MV-4-11 (cell line): ENCODE results near the gene OR2L3.
"Not testable (repeated sequence)": the region's sequence is repeated elsewhere in the genome, so short reads cannot be mapped to it uniquely, and the experiment has no call there.

Experiments used
- DNase-seq: peaks from one replicate; lab custom pipeline; 2025; lab: John Stamatoyannopoulos, UW

The OR2L3 gene, protein sequence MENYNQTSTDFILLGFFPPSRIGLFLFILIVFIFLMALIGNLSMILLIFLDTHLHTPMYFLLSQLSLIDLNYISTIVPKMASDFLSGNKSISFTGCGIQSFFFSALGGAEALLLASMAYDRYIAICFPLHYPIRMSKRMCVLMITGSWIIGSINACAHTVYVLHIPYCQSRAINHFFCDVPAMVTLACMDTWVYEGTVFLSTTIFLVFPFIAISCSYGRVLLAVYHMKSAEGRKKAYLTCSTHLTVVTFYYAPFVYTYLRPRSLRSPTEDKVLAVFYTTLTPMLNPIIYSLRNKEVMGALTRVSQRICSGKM

DNA sequence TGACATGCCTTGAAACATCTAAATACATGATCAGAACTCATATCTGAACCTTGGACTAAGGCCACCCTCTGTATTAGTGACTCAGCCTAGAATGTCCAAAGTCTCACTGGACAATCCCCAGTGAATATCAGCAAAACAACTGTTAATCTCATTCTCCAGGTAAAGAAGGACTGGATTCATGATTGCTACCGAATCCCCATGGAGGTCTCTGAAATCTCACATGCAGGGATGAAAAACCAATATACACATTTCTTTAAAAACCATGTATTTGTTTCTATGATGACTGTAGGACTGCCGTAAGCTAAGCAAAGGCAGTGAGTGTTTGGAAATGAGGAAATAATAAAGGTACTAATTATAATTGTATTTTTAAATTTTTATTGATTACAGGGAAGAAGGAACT is at the start of gene OR2L3:
TSS of gene OR2L3 (plus strand) at position 301 of the 400 bp plus-strand sequence. CDS start 13,846 bp downstream, outside the sequence.
- no peak for DNase-seq

DNA sequence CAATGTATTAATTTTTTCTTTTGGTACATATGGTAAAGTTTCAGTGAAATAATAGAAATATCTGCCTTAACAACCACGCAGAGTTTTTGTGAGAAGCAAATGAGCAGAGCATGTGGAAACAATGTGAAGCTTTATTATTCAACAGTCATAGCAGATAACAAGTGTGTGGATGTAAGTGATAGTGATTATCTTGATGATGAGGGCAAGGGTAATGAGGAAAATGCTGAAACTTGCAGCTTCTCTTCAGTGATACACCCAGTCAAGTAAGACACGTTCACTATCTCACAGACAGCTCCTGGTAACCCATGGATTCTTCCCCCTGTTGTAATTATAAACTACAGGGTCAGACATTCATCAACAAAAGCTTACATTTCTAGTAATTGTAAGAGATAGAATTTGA is 47.8 kb upstream of the OR2L3 start:
- no peak for DNase-seq

DNA sequence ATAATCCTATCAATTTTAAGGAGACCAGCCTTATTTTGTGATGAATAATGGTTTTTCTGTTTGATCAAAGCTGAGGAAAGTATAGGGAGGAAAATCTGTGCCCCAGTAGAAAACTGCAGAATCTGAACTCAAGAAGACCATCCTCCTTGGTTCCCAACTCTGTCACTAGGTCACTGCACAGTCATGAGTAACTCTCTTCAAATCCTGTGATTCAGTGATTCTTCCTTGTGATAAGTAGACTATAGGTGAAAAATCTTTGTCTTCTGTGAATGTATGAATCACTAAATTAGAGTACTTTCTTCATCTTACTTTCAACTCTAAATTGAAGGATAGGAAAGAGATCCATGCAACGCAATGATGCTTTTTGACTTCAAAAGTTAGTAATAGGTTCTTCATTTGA is 46.5 kb upstream of the OR2L3 start:
- no peak for DNase-seq

DNA sequence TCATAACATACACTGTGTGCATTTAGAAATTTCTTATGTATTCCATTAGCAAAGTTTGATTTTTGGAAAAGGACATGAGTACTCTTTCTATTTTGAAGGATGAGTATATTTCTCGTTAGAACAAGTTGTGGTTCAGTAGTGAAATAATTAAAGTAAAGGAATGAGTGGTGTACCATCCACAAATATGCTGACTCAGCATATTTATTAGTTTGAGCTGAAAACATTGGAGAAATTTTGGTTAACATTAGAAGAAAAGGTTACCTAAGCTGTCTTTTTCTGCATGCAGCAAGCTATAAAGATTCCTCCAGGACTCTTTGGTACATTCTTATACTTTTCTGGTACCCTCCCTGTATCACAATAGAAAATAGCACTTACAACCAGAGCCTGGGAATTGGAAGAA is 38.9 kb upstream of the OR2L3 start:
- DNase-seq, result no peak

DNA sequence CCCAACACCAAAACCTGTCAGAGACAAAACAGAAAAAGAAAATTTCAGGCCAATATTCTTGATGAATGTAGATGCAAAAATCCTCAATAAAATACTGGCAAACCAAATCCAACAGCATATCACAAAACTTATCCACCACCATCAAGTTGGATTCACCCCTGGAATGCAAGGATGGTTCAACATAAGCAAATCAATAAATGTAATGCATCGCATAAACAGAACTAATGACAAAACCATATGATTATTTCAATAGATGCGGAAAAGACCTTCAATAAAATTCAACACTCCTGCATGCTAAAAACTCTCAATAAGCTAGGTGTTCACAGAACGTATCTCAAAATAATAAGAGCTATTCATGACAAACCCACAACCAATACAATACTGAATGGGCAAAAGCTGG is 37.0 kb upstream of the OR2L3 start:
- DNase-seq, result no peak

DNA sequence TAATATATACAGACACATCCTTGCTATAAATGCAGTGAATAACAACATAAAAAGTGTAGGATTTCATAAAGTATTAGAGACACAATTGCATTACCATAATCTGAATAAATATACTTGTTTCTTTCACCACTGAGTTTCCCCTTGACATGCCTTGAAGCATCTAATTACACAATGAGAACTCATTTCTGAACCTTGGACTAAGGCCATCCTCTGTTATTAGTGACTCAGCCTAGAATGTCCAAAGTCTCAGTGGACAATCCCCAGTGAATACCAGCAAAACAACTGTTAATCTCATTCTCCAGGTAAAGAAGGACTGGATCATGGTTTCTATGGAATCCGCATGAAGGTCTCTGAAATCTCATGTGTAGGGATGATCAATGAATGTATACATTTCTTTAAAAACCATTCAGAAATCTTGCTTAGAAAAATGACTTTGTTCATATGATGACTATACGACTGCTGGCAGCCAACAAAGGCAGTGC is 33.4 kb upstream of the OR2L3 start, which contains the start of gene OR2L5:
TSS of gene OR2L5 (plus strand) at position 432 of the 482 bp plus-strand sequence. CDS start 8,288 bp downstream, outside the sequence.
- no peak for DNase-seq

DNA sequence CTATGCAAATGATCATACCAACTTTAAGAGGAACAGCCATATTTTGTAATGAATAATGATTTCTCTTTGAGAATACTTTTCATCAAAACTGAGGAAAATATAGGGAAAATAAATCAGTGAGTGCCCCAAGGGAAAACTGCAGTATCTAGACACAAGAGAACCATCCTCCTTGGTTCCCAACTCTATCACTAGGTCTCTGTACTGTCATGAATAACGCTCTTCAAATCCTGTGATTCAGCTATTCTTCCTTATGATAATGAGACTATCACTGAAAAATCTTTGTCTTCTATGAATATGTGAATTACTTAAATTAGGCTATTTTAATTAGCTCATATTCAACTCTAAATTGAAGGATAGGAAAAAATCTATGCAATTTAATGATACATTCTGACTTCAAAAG is 30.8 kb upstream of the OR2L3 start:
- no peak for DNase-seq

DNA sequence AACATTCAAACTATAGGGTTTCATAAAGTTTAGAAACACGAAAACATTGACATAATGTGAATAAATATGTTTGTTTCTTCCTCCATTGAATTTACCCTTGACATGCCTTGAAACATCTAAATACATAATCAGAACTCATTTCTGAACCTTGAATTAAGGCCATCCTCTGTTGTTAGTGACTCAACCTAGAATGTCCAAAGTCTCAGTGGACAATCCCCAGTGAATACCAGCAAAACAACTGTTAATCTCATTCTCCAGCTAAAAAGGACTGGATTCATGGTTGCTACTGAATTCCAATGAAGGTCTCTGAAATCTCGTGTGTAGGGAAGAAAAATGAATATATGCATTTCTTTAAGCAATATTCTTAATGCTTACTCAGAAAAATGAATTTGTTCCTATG is 16.9 kb upstream of the OR2L3 start, which contains the start of gene OR2L2:
TSS of gene OR2L2 (plus strand) at position 301 of the 400 bp plus-strand sequence. CDS start 8,198 bp downstream, outside the sequence.
- DNase-seq, result no peak

DNA sequence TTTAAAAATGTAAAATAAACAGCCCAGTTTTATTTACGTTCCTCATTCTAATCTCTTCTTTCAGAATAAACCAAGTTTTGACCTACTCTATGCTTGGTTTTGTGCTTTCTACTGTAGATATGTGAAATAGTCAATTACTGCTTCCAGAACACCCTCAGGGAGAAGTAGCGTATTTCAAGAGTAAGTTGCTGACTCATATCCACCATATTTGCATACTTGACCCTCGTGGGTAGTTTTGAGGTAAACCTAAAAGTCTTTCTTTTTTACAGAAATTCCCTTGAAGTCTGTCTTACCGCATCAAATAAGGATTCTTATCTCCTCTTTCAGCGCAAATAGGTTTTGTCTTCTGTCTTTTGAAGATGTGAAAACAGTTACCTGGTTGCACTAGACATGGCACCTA is 1.4 kb upstream of the OR2L3 start:
- DNase-seq, result no peak

DNA sequence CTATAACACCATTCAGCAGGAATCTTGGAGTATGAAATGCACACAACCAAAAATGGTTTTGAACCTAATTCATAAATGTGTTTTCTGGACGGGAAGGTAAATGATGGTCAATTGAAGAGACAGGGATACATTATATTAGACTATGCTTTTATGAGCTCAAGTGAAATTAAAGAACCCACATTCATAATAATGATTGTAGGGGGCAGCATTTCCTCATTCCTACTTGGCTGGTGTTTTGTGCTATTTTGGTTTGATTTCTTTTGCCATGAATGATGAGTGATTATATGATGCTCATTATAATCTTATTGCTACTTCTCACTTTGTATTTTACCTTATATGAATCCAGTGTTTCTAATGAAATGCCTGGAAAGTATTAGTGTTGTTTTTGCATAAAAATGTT is 372 bp downstream of the OR2L3 start:
- DNase-seq, result no peak

DNA sequence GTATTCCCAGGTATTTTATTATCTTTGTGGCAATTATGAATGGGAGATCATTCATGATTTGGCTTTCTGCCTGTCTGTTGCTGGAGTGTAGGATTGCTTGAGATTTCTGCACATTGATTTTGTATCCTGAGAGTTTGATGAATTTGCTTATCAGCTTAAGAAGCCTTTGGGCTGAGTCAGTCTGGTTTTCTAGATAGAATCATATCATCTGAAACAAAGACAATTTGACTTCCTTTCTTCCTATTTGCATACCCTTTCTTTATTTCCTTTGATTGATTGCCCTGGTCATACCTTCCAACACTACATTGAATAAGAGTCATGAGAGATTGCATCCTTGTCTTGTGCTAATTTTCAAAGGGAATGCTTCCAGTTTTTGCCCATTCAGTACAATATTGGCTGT is 8.0 kb downstream of the OR2L3 start:
- no peak for DNase-seq

DNA sequence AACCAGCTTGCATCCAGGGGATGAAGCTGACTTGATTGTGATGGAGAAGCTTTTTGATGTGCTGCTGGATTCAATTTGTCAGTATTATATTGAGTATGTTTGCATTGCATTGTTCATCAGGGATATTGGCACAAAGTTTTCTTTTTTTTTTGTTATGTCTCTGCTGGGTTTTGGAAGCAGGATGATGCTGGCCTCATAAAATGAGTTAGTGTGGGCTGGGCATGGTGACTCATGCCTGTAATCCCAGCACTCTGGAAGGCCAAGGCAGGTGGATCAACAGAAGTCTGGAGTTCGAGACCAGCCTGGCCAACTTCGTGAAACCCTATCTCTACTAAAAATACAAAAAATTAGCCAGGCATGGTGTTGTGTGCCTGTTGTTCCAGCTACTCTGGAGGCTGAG is 8.6 kb downstream of the OR2L3 start:
- no peak for DNase-seq

DNA sequence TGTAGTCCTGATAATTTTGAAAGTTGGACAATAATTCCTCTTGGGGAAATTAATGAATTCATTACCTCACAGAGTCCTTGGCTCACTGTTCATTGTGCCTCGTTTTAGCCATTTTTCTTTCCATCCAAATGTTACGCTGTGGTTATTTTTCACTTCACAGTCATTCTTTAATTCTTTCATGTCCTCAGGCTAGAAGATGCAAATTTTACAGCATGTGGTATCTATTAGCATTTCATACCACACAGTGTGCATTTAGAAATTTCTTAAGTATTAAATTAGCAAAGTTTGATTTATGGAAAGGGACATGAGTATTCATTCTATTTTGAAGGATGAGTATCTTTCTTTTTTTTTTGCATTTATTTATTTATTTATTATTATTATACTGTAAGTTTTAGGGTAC is 18.4 kb downstream of the OR2L3 start:
- DNase-seq, result no peak

DNA sequence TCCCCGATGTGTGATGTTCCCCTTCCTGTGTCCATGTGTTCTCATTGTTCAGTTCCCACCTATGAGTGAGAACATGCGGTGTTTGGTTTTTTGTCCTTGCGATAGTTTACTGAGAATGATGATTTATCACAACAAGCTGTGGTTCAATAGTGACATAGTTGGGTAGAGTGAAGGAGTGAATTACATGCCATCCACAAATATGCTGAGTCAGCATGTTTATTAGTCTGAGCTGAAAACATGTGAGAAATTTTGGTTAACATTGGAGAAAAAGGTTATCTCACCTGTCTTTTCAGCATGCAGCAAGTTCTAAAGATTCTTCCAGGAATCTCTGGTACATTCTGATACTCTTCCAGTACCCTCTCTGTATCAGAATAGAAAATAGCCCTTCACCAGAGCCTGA is 19.0 kb downstream of the OR2L3 start:
- no peak for DNase-seq

DNA sequence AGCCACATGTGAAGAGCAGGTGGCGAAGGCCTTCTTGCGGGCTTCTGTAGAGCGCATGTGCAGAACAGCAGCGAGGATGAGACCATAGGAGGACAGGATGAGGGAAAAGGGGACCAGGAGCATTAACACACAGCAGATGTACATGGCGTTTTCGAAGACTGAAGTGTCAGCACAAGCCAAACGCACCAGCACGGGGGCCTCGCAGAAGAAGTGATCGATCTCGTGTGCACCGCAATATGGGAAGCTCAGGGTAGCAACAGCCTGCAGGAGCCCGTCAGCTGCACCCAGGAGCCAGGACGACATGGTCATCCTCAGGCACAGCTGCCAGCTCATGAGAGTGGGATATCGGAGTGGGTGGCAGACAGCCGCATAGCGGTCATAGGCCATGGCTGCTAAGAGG is 37.2 kb downstream of the OR2L3 start:
- not testable (repeated sequence) for DNase-seq

DNA sequence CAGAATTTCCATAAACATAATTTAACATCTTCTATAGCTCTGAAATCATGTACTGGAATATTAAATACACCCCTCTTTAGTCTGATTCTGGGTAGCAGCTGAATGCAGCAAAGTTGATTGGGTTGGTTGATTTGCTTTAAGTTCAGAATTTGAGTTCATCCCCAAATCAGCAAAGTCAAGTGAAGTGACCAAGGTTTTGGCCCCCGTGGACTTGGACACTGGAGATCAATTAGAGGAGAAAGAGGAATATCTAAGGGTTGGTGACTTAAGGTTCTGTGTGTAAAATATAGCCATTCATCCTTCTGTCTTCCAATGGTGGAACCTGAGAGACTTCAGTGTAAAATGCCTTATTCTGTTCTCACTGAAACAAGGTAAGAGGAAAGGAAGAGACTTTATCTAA is 48.2 kb downstream of the OR2L3 start, which contains the start of gene OR2L13:
TSS of gene OR2L13 (plus strand) at position 301 of the 400 bp plus-strand sequence. CDS start 4,192 bp downstream, outside the sequence.
- DNase-seq, result no peak

DNA sequence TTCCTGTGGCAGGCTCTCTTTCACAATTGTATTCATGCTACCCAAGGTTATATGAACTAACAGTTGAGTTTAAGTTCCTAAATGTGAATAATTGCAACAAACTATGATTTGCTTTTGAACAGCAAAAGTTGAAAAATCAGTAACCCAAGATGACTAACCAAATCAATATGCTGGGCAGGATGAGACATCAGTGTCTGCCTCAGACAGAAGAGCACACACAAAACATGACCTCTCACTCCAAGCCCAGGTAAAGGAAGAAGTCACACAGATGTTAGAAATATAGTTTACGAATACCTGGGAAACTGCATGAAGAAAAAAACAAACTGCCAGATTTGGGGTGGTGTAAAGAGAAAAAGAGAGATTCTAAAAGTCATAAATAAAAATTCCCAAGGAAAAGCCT is 51.9 kb downstream of the OR2L3 start:
- DNase-seq, result no peak

DNA sequence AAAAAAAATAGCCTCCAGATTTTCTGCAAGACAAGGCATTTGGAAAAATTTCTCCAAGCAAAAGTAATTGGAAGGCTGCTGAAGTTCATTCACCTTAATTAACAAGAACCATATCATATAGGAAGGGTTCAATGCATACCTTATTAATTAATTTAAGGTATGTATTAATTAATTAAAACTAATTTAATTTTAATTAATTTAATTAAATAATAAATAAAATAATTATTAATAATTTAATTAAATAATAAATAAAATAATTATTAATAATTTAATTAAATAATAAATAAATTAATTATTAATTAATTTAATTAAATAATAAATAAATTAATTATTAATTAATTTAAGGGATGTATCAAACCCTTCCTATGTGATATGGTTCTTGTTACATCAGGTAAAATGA is 56.2 kb downstream of the OR2L3 start:
- DNase-seq, result no peak

DNA sequence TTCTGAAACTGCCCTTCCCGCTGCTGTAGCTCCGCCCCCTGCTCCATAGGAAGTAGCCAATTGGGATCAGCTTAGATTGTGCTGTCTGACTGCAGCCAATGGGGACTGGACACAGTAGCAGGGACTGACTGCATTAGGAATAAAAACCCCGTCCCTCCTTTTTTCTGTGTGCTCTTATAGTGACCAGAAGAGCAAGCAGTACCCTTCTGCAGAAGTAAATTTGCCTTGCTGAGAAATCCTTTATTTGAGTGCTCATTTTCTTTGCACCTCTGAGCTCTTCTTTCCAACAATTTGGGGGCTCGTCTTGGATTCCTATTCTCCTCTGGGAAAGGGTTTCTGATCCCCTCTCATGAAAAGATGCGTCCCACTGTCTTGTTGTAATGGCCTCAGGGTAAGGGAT is 64.5 kb downstream of the OR2L3 start:
- no peak for DNase-seq
